Neutrophil (primary cell): ENCODE results near the gene SLC24A4.

Experiments used
- H3K27ac ChIP-seq: fragments of 200-600 bp; sonication (generic); 2 replicates; pipeline ENCODE4 v1.5.1; 2016; ENCODE audit warnings: mild to moderate bottlenecking, moderate library complexity
- H3K27me3 ChIP-seq: fragments of 200-600 bp; sonication (generic); 2 replicates; pipeline ENCODE4 v1.6.0; 2016; ENCODE audit warnings: mild to moderate bottlenecking
- H3K36me3 ChIP-seq: fragments of 200-600 bp; sonication (generic); 2 replicates; pipeline ENCODE4 v1.5.1; 2017
- H3K4me1 ChIP-seq, 2 experiments: fragments of 200-600 bp in 1 of 2; sonication (generic) in 1 of 2; 1 replicate in 1 of 2; 2 replicates in 1 of 2; pipeline versions ENCODE4 v1.5.1 to v1.6.1; 2013 to 2016; ENCODE audit warnings: low read depth in 1 of 2, low read length in 1 of 2, mild to moderate bottlenecking in 1 of 2, moderate library complexity in 1 of 2; ENCODE audit not compliant: control insufficient read depth in 1 of 2, insufficient read depth in 1 of 2
- H3K4me3 ChIP-seq, 2 experiments: fragments of 200-600 bp in 1 of 2; sonication (generic) in 1 of 2; 1 replicate in 1 of 2; 2 replicates in 1 of 2; pipeline ENCODE4 v1.5.1; 2013 to 2016; ENCODE audit warnings: low read depth in 1 of 2, low read length in 1 of 2, mild to moderate bottlenecking in 1 of 2, moderate library complexity in 1 of 2
- H3K9me3 ChIP-seq: fragments of 200-600 bp; sonication (generic); 2 replicates; pipeline ENCODE4 v1.5.1; 2016
- TF ChIP-seq, protein P1 (sequence below): fragments of 200-600 bp; sonication (generic); IDR thresholded peaks from 2 replicates; pipeline ENCODE4 v1.5.1; 2016; ENCODE audit warnings: antibody characterized with exemption

The SLC24A4 gene

DNA sequence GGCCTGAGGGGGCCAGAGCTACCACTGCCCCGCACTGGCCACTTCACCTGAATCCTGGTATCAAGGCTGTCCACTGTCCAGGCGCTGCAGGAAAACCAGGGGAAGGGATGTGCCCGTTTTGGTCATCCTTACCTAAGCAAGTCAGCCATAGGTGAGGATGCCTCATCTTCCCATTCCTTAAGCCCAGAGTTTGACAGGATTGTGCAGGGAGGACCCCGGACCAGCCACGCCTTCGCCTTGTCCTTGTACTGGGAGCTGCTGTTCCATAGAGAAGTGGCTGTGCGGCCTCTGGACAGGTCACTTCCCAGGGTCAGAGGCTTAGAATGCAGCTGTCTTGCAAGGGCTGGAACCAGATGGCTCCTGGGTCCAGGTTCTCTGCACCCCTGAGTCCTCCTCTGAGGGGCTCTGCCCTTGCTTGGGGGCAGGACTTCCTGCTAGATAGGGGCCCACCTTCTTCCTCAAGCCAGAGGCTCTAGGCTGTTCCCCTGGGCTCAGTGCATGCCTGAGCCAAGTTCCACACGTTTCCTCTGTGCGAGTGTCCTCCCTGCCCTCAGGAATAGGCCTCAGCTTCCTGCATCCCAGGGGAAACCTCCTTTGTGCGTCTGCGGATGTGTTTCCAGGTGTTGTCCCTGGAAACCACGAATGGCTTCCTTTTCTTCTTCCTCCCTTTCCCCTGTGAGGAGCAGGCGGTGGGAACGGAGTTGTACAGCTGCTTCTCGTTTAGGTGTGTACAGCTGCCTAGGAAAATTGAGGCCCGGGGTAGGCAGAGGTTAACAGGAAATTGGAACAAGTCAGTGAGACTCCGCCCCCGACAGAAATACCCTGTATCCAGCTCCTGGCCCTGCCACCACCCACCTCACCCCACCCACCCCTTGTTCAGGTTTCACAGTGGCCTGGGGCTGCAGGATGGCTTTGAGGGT is 136.3 kb downstream of the SLC24A4 start:
- Histone ChIP-seq H3K4me3 (no peak overlapping the region), H3K27me3 (no peaks in the 10 kb centered on the region), H3K4me1 (peaks cover 50 to 54% of the 10 kb centered on the region in 2 experiments), H3K9me3 (no peaks in the 10 kb centered on the region), H3K27ac (no peak overlapping the region), H3K36me3 (no peaks in the 10 kb centered on the region)
- TF ChIP-seq, protein P1, sequence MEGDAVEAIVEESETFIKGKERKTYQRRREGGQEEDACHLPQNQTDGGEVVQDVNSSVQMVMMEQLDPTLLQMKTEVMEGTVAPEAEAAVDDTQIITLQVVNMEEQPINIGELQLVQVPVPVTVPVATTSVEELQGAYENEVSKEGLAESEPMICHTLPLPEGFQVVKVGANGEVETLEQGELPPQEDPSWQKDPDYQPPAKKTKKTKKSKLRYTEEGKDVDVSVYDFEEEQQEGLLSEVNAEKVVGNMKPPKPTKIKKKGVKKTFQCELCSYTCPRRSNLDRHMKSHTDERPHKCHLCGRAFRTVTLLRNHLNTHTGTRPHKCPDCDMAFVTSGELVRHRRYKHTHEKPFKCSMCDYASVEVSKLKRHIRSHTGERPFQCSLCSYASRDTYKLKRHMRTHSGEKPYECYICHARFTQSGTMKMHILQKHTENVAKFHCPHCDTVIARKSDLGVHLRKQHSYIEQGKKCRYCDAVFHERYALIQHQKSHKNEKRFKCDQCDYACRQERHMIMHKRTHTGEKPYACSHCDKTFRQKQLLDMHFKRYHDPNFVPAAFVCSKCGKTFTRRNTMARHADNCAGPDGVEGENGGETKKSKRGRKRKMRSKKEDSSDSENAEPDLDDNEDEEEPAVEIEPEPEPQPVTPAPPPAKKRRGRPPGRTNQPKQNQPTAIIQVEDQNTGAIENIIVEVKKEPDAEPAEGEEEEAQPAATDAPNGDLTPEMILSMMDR, result no peak

DNA sequence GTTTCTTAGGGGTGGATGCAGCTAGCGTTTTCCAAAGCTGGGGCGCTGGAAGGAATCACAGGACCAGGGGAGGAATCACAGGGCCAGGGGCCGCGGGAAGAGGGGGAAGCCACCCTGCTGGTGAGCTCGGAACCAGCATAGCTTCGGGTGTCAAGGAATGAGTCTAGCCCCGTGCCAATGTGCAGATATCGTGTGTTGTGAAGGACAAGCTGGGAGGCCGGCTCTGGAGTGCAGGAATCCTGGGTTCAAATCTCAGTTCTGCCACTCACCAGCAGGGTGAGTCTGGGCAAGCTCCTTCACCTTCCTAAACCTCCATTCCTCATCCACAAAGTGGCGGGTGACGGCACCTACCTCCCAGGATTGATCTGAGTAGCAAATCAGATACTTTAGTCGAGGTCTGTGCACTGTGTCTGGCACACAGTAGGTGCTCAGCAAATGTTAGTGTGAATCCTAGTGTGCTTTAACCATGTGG is 137.0 kb downstream of the SLC24A4 start:
- Histone ChIP-seq H3K36me3 (no peaks in the 10 kb centered on the region), H3K9me3 (no peaks in the 10 kb centered on the region), H3K27me3 (no peaks in the 10 kb centered on the region), H3K4me3 (no peak overlapping the region), H3K27ac (peak overlapping the region; percentile 76), H3K4me1 (peaks cover 53 to 59% of the 10 kb centered on the region in 2 experiments)
- TF ChIP-seq, protein P1, result no peak

DNA sequence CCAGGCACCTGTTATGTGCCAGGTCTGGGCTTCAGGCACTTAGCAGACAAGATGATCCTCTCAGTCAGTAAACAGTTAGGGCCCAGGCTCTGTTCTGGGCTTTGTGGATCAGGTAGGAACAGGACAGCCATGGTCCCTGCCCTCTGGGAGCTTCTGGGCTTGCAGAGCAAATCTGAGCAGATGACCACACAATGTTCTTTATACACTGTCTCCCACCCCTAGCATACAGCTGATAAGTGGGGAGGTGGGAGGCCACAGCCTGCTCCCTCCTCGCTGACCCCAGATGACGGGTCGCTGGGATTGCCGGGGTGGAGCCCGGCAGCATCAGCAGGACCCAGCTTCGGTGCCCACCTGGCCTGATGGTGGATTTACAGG is 137.6 kb downstream of the SLC24A4 start:
- H3K27ac ChIP-seq, result peak overlapping the region; percentile 76
- H3K27me3 ChIP-seq, result no peaks in the 10 kb centered on the region
- H3K9me3 ChIP-seq, result no peaks in the 10 kb centered on the region
- peaks cover 55 to 64% of the 10 kb centered on the region in 2 experiments for H3K4me1 ChIP-seq
- TF ChIP-seq, protein P1, result no peak
- H3K36me3 ChIP-seq, result no peaks in the 10 kb centered on the region
- peak overlapping the region; percentile 55 to 72 for H3K4me3 ChIP-seq

DNA sequence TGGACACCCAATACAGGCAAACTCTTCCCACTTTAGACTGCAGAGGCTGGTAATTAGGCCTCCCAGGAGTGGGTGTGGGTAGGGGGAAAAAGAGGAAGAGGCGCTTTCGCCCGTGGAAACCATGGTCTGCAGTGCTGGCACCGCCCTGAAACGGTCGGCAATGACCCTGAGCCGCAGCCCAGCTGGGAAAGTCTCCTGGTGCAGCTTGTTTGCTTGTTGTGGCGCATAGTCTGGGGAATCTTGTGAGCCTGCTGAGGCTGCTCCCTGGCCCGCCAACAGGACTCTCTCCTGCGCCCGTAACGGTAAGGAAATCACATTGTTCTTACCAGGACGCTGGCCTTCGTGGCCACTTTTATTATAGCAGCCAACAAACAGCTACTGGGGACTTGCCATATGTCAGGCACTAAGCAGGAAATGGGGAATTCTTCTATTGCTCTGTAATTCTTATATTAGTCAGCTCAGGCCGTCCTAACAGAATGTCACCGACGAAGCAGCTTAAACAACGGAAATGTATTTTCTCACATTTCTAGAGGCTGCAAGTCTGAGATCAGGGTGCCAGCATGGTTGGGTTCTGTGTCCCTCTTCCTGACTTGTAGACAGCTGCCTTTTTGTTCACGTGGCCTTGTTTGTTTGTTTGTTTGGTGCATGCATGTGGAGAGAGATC is 138.1 kb downstream of the SLC24A4 start:
- Histone ChIP-seq H3K27ac (peak overlapping the region; percentile 76), H3K9me3 (no peaks in the 10 kb centered on the region), H3K4me1 (peaks cover 57 to 67% of the 10 kb centered on the region in 2 experiments), H3K27me3 (no peaks in the 10 kb centered on the region), H3K36me3 (no peaks in the 10 kb centered on the region), H3K4me3 (peak overlapping the region; percentile 55 to 72)
- TF ChIP-seq, protein P1, result peak; percentile 23

DNA sequence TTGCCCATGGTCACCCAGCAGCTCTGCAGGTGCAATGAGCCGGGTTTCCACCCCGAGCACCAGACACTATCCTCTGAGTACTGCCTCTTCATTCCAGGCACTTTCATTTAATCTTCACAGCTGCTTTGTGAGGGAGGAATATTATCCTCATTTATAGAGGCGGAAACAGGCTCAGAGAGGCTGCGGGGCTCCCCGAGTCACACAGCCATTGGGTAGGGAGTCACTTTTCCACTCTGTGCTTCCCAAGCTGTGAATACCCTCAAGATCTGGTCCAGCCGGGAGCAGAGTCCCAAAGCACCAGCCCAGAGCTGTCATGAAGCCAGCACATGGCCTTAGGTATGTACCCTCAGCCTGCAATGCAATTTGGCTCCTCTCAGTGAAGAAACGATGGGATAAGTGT is 138.9 kb downstream of the SLC24A4 start:
- H3K4me3 ChIP-seq, result peak overlapping the region; percentile 55 to 72
- H3K27me3 ChIP-seq, result no peaks in the 10 kb centered on the region
- H3K27ac ChIP-seq, result peak overlapping the region; percentile 76
- H3K36me3 ChIP-seq, result no peaks in the 10 kb centered on the region
- TF ChIP-seq, protein P1, result no peak
- H3K9me3 ChIP-seq, result no peaks in the 10 kb centered on the region
- H3K4me1 ChIP-seq, result peaks cover 49 to 63% of the 10 kb centered on the region in 2 experiments
